Liver (tissue), 9 donors: ENCODE data around the gene EHMT1. TPM values are rescaled to one million over a fixed set of nuclear protein-coding genes. Genes with fewer than 3 reads are reported as not detected.

Source experiments
- DNase-seq: peaks from one replicate; pipeline ENCODE4 v3.0.0-alpha.2; 2017; ENCODE audit warnings: low spot score
- H3K27ac ChIP-seq, 2 donors: one replicate each; pipeline ENCODE4 v1.7.0; 2013; ENCODE audit warnings: inconsistent platforms in 2 of 2, low read length in 2 of 2, control low read depth in 1 of 2, low read depth in 1 of 2, mild to moderate bottlenecking in 1 of 2
- H3K27me3 ChIP-seq, 4 donors: one replicate each; pipeline versions ENCODE4 v1.6.1 to v1.7.0; 2013; ENCODE audit warnings: low read length in 3 of 4, inconsistent platforms in 1 of 4, mild to moderate bottlenecking in 1 of 4, moderate library complexity in 1 of 4; ENCODE audit not compliant: control insufficient read depth in 4 of 4, insufficient read depth in 4 of 4
- H3K36me3 ChIP-seq, 4 donors: one replicate each; pipeline versions ENCODE4 v1.6.1 to v1.7.0; 2013; ENCODE audit warnings: low read length in 3 of 4, mild to moderate bottlenecking in 3 of 4, low read depth in 1 of 4, moderate library complexity in 1 of 4; ENCODE audit not compliant: control insufficient read depth in 4 of 4, insufficient read depth in 3 of 4
- H3K4me1 ChIP-seq, 4 donors: one replicate each; pipeline versions ENCODE4 v1.6.1 to v1.7.0; 2013; ENCODE audit warnings: low read length in 3 of 4, mild to moderate bottlenecking in 3 of 4, moderate library complexity in 1 of 4; ENCODE audit not compliant: control insufficient read depth in 4 of 4, insufficient read depth in 4 of 4
- H3K4me3 ChIP-seq, 3 donors: one replicate each; pipeline versions ENCODE4 v1.6.1 to v1.7.0; 2013; ENCODE audit warnings: low read length in 3 of 3, control low read depth in 1 of 3, low read depth in 1 of 3, mild to moderate bottlenecking in 1 of 3
- H3K9ac ChIP-seq, 2 donors: one replicate each; pipeline ENCODE4 v1.7.0; 2013; ENCODE audit warnings: low read length in 2 of 2, mild to moderate bottlenecking in 2 of 2, moderate library complexity in 2 of 2, control low read depth in 1 of 2, low read depth in 1 of 2
- H3K9me3 ChIP-seq, 4 donors: one replicate each; pipeline versions ENCODE4 v1.6.1 to v1.7.0; 2013; ENCODE audit warnings: low read length in 3 of 4; ENCODE audit not compliant: control insufficient read depth in 4 of 4
- CTCF ChIP-seq: fragments of 150-350 bp; IDR thresholded peaks from 2 replicates; pipeline ENCODE4 v1.5.1; 2017; ENCODE audit warnings: improper control_type of control experiment, low read depth, low read length; ENCODE audit not compliant: missing input control
- EGR1 ChIP-seq, 2 donors: IDR thresholded peaks; 2 replicates each; pipeline ENCODE4 v1.6.1; 2016 to 2018; ENCODE audit warnings: antibody characterized with exemption in 2 of 2, low read depth in 2 of 2
- HNF4A ChIP-seq, 2 donors: conservative IDR thresholded peaks; 2 replicates each; pipeline ENCODE4 v1.6.1; 2016; ENCODE audit warnings: antibody characterized with exemption in 2 of 2, mild to moderate bottlenecking in 2 of 2
- HNF4G ChIP-seq: IDR thresholded peaks from 2 replicates; pipeline ENCODE4 v1.6.1; 2016; ENCODE audit warnings: antibody characterized with exemption
- JUND ChIP-seq, 2 donors: IDR thresholded peaks; 2 replicates each; pipeline ENCODE4 v1.6.1; 2016; ENCODE audit warnings: antibody characterized with exemption in 2 of 2
- NR2F2 ChIP-seq: IDR thresholded peaks from 2 replicates; pipeline ENCODE4 v1.6.1; 2016; ENCODE audit warnings: antibody characterized with exemption
- REST ChIP-seq: IDR thresholded peaks from 2 replicates; pipeline ENCODE4 v1.6.1; 2016; ENCODE audit warnings: antibody characterized with exemption, mild to moderate bottlenecking
- RXRA ChIP-seq, 2 donors: IDR thresholded peaks; 2 replicates each; pipeline ENCODE4 v1.6.1; 2017 to 2018; ENCODE audit warnings: antibody characterized with exemption in 2 of 2, mild to moderate bottlenecking in 1 of 2
- TAF1 ChIP-seq: conservative IDR thresholded peaks from 2 replicates; pipeline ENCODE4 v1.6.1; 2016; ENCODE audit warnings: antibody characterized with exemption, mild to moderate bottlenecking
- YY1 ChIP-seq: IDR thresholded peaks from 2 replicates; pipeline ENCODE4 v1.6.1; 2016; ENCODE audit warnings: antibody characterized with exemption, mild to moderate bottlenecking
- WGBS: extraction: QIAGEN DNeasy Blood & Tissue Kit; methylation state at CpG from one replicate; pipeline ENCODE4 v1.1.7; 2013; 5-methylcytosine and 5-hydroxymethylcytosine counted together
- polyA plus RNA-seq, 2 donors: library from polyadenylated mRNA; stranded (reverse) in 1 of 2; unstranded in 1 of 2; fragments of 200-250 nt in 1 of 2; fragments of >200 nt in 1 of 2; fragmentation: Nextera tagmentation in 1 of 2; extraction: Ambion mirVana in 1 of 2; gene quantifications; one replicate each; pipeline versions ENCODE4 v1.2.1 to v1.2.3, GENCODE V29; 2013 to 2015
- total RNA-seq, 2 donors: library from RNA; depleted of rRNA; stranded (reverse); fragments of >200 nt; gene quantifications; one replicate each; pipeline ENCODE4 v1.2.3, GENCODE V29; 2014
- donor health status: healthy.
- donor health status: healthy.
- donor health status: healthy.
- donor health status: healthy.
- donor health status: healthy.

Gene EHMT1
- total and polyA plus RNA-seq, 4 donors: 16.1 to 48.2 (median 27.3) TPM

DNA sequence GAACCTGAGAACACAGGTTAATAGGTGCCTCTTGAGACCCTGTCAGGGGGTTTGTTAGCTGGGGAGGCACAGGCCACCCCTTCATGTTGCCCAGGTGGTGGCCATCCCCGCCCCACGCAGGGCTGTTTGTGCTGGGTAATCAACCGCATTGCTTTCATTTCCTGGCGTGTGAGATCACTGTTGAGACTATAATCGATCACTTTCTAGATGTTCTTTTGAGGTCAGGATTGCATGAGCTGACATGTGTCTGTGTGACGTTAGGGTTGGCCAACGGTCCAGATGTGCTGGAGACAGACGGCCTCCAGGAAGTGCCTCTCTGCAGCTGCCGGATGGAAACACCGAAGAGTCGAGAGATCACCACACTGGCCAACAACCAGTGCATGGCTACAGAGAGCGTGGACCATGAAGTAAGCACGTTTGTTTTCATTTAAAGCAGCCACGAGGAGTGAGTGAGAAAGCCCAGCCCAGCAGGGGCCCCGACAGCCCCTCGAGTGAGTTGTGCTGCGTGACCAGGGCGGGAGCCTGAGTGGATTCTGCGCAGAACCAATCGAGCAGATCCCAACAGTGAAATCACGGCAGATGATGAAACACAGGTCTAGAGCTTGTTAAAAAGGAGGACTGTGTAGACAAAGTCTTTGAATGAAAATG is 143.7 kb downstream of the EHMT1 start (continued):
- TF ChIP-seq REST (no peak), EGR1 (IDR thresholded peaks at IDR 0.05; ENCODE audit: low read depth in 2 of 2) (no peak), HNF4A (conservative IDR thresholded peaks at IDR 0.05) (no peak), RXRA (IDR thresholded peaks at IDR 0.05) (no peak)

DNA sequence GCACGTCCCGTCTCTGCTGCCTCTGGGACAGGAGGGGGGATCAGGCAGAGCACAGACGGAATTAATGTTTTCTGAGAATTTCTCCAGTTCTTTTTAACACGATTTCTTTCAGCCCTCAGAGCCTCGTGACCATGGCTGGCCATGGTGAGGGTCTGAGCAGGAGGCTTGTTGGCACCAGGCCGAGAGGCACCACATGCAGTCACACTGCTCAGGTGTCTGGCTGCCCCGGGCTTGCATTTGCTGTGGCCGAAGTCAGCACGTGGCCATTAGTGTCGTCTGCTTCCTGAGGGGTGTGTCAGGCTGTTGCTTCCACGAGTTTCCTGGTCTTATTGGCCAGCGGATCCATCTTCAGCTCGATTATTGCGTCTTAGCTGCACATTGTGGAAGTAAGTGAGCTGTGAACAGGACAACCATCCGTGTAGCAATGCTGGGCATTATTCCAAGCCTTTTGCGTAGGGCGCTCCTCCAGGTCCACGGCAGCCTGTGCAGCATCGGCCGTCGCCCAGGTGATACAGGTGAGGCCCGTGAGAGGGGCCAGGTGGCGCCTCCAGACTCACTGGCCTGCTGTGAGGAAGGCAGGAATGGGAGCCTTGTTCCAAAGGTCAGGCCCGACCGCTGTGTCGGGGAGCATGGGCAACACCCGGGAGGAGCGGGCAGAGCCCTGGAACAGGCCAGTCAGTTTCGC is 144.6 kb downstream of the EHMT1 start:
- WGBS: 87% methylated on average over 29 of the region's 29 CpGs
- Histone ChIP-seq H3K9ac (no peak overlapping the region), H3K36me3 (peaks cover 6 to 58% (median 38%) of the 10 kb centered on the region in 4 donors), H3K9me3 (no peaks in the 10 kb centered on the region), H3K4me3 (no peak overlapping the region), H3K27me3 (no peaks in the 10 kb centered on the region), H3K4me1 (peaks cover 0 to 3% (median 0%) of the 10 kb centered on the region in 4 donors), H3K27ac (no peak overlapping the region)
- TF ChIP-seq HNF4A (conservative IDR thresholded peaks at IDR 0.05) (peak in 1 of 2 donors; percentile 28), HNF4G (no peak)
- DNase-seq: no peak

- H3K4me3 ChIP-seq: no peak overlapping the region
- no peak for DNase-seq
- TF ChIP-seq JUND (IDR thresholded peaks at IDR 0.05) (no peak), NR2F2 (no peak), REST (no peak), YY1 (no peak), RXRA (IDR thresholded peaks at IDR 0.05) (no peak), TAF1 (no peak), CTCF (no peak)
- no peak overlapping the region for H3K27ac ChIP-seq
- no peak overlapping the region for H3K9ac ChIP-seq
- H3K27me3 ChIP-seq: no peaks in the 10 kb centered on the region
- H3K9me3 ChIP-seq: no peaks in the 10 kb centered on the region
- 94% methylated on average over 17 of the region's 17 CpGs for WGBS
- peaks cover 0 to 3% (median 0%) of the 10 kb centered on the region in 4 donors for H3K4me1 ChIP-seq
- peaks cover 6 to 54% (median 34%) of the 10 kb centered on the region in 4 donors for H3K36me3 ChIP-seq
Measured at GRCh38 chr9:137764171-137764671, 145.4 kb downstream of the EHMT1 start.
